NCI-H2107 treated with DMSO at 0.1 percent for 48 hours (cell line): ENCODE results near the gene ESYT3.
A peak's percentile ranks its signal among the peaks of the same experiment; 100 is the strongest.
"Not testable (repeated sequence)": the region's sequence is repeated elsewhere in the genome, so short reads cannot be mapped to it uniquely, and the experiment has no call there.

Experiments
- DNase-seq: peaks from one replicate; lab custom pipeline; 2025; ENCODE audit not compliant: unreplicated experiment; lab: John Stamatoyannopoulos, UW

ESYT3 gene

GRCh38 chr3:138407236-138407907 lies 27.0 kb upstream of the ESYT3 start:
- DNase-seq, result no peak

- DNase-seq, result no peak
Observed at GRCh38 chr3:138408751-138409570, 25.5 kb upstream of the ESYT3 start.

- no peak for DNase-seq
Observed at GRCh38 chr3:138412821-138413551, 21.4 kb upstream of the ESYT3 start.

GRCh38 chr3:138416236-138416635 lies 18.2 kb upstream of the ESYT3 start:
- not testable (repeated sequence) for DNase-seq

GRCh38 chr3:138417559-138417982 lies 16.8 kb upstream of the ESYT3 start:
- DNase-seq, result peak; percentile 86

GRCh38 chr3:138418601-138419206 lies 15.7 kb upstream of the ESYT3 start:
- DNase-seq, result peak; percentile 66

- no peak for DNase-seq
Observed at GRCh38 chr3:138423316-138423715, 11.1 kb upstream of the ESYT3 start.

- DNase-seq, result no peak
Observed at GRCh38 chr3:138424323-138424722, 10.1 kb upstream of the ESYT3 start.

GRCh38 chr3:138426211-138426610 lies 8.2 kb upstream of the ESYT3 start:
- no peak for DNase-seq

GRCh38 chr3:138426754-138427153 lies 7.7 kb upstream of the ESYT3 start:
- not testable (repeated sequence) for DNase-seq

GRCh38 chr3:138429665-138430064 lies 4.8 kb upstream of the ESYT3 start:
- DNase-seq, result no peak

GRCh38 chr3:138432576-138433240 lies 1.7 kb upstream of the ESYT3 start:
- no peak for DNase-seq

- no peak for DNase-seq
Observed at GRCh38 chr3:138433892-138434275, 532 bp upstream of the ESYT3 start.

- DNase-seq, result no peak
Observed at GRCh38 chr3:138434875-138435772, 708 bp downstream of the ESYT3 start.

- DNase-seq, result no peak
Observed at GRCh38 chr3:138435840-138436239, 1.4 kb downstream of the ESYT3 start.

GRCh38 chr3:138437281-138437680 lies 2.9 kb downstream of the ESYT3 start:
- DNase-seq, result no peak

- DNase-seq, result no peak
Observed at GRCh38 chr3:138438896-138439295, 4.5 kb downstream of the ESYT3 start.

GRCh38 chr3:138439646-138440045 lies 5.2 kb downstream of the ESYT3 start:
- peak; percentile 11 for DNase-seq

GRCh38 chr3:138440121-138440521 lies 5.7 kb downstream of the ESYT3 start:
- peak; percentile 68 for DNase-seq

GRCh38 chr3:138440596-138440995 lies 6.2 kb downstream of the ESYT3 start:
- DNase-seq, result no peak
